Tibial nerve (tissue), 4 donors: ENCODE measurements around the gene RAB18. TPM values are rescaled to one million over a fixed set of nuclear protein-coding genes. Genes with fewer than 3 reads are reported as not detected.

ENCODE experiments used
- DNase-seq, 2 donors: peaks; one replicate each; pipeline ENCODE4 v3.0.0-alpha.2; 2019; ENCODE audit warnings: low spot score in 2 of 2
- H3K27ac ChIP-seq, 4 donors: fragments of 200-600 bp; sonication (generic) in 3 of 4; one replicate each; pipeline ENCODE4 v1.5.1; 2017 to 2019; ENCODE audit warnings: mild to moderate bottlenecking in 1 of 4
- H3K27me3 ChIP-seq, 2 donors: fragments of 200-600 bp; sonication (generic) in 1 of 2; one replicate each; pipeline versions ENCODE4 v1.5.1 to v1.6.0; 2017 to 2019
- H3K36me3 ChIP-seq, 3 donors: fragments of 200-600 bp; sonication (generic); one replicate each; pipeline ENCODE4 v1.5.1; 2018 to 2019
- H3K4me1 ChIP-seq, 4 donors: fragments of 200-600 bp; sonication (generic) in 3 of 4; one replicate each; pipeline ENCODE4 v1.5.1; 2017 to 2019
- H3K4me3 ChIP-seq, 4 donors: fragments of 200-600 bp; sonication (generic) in 3 of 4; one replicate each; pipeline ENCODE4 v1.5.1; 2017 to 2019; ENCODE audit warnings: mild to moderate bottlenecking in 1 of 4, moderate library complexity in 1 of 4
- H3K9me3 ChIP-seq, 4 donors: fragments of 200-600 bp; sonication (generic) in 3 of 4; one replicate each; pipeline ENCODE4 v1.5.1; 2017 to 2019
- EP300 ChIP-seq, 2 donors: sonication (generic); formaldehyde crosslinking; IDR thresholded peaks; one replicate each; pipeline ENCODE4 v1.6.1; 2017; ENCODE audit warnings: antibody characterized with exemption in 2 of 2, mild to moderate bottlenecking in 1 of 2
- POLR2A ChIP-seq, 2 donors: fragments of 450-650 bp; IDR thresholded peaks; one replicate each; pipeline ENCODE4 v1.6.1; 2017; ENCODE audit warnings: antibody characterized with exemption in 2 of 2, mild to moderate bottlenecking in 2 of 2, moderate library complexity in 2 of 2
- WGBS, 2 donors: methylation state at CpG; one replicate each; pipeline ENCODE4 v1.1.5; 2018; 5-methylcytosine and 5-hydroxymethylcytosine counted together
- total RNA-seq, 4 donors: library from RNA; depleted of rRNA; stranded (reverse); fragments of >200 nt; gene quantifications; one replicate each; pipeline ENCODE4 v1.1.0, GENCODE V29; 2016
- TF ChIP-seq, protein P1 (sequence below), 5 experiments: fragments of 200-600 bp in 3 of 5; fragments of 450-650 bp in 2 of 5; sonication (generic) in 3 of 5; IDR thresholded peaks; one replicate each; pipeline ENCODE4 v1.5.1; 2016 to 2019; ENCODE audit warnings: antibody characterized with exemption in 5 of 5, mild to moderate bottlenecking in 3 of 5, moderate library complexity in 2 of 5

RAB18 gene
- total RNA-seq, 4 donors from 2014 or later: 20.7 to 33.3 (median 23.2) TPM

GRCh38 chr10:27550823-27551222 lies 46.7 kb downstream of the RAB18 start:
- peaks cover 0 to 8% (median 0%) of the 10 kb centered on the region in 3 donors for H3K36me3 ChIP-seq
- TF ChIP-seq POLR2A (IDR thresholded peaks at IDR 0.05): no peak
- TF ChIP-seq, protein P1, sequence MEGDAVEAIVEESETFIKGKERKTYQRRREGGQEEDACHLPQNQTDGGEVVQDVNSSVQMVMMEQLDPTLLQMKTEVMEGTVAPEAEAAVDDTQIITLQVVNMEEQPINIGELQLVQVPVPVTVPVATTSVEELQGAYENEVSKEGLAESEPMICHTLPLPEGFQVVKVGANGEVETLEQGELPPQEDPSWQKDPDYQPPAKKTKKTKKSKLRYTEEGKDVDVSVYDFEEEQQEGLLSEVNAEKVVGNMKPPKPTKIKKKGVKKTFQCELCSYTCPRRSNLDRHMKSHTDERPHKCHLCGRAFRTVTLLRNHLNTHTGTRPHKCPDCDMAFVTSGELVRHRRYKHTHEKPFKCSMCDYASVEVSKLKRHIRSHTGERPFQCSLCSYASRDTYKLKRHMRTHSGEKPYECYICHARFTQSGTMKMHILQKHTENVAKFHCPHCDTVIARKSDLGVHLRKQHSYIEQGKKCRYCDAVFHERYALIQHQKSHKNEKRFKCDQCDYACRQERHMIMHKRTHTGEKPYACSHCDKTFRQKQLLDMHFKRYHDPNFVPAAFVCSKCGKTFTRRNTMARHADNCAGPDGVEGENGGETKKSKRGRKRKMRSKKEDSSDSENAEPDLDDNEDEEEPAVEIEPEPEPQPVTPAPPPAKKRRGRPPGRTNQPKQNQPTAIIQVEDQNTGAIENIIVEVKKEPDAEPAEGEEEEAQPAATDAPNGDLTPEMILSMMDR (IDR thresholded peaks at IDR 0.05): no peak
- no peak for TF ChIP-seq EP300 (IDR thresholded peaks at IDR 0.05)
- 77 to 82% methylated on average over 6 of the region's 6 CpGs for WGBS, 2 donors
- H3K27me3 ChIP-seq: no peaks in the 10 kb centered on the region
- H3K9me3 ChIP-seq: peaks cover 0 to 3% (median 0%) of the 10 kb centered on the region in 4 donors
- no peak overlapping the region for H3K27ac ChIP-seq
- no peak overlapping the region for H3K4me3 ChIP-seq
- no peak for DNase-seq
- no peaks in the 10 kb centered on the region for H3K4me1 ChIP-seq

DNA sequence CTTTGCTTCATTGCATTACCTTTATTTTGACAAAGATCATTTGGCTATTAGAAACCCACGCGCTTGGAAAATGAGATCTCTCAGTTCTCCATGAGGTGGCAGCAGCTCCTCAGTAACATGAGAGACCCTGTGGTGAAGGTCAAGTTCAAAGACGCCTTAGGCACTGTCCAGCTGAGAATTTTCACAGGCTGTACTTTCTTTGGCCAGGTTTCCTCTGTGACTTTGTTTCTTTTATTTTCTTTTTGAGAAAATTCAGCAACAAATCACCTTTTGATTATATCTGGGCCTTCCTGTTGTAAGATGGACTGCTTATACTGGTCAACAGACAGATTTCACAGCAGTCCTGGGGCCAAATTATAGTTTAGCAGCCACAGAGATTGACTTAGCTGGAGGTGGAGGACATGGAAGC lies 54.5 kb downstream of the RAB18 start:
- TF ChIP-seq EP300 (IDR thresholded peaks at IDR 0.05) (no peak), POLR2A (IDR thresholded peaks at IDR 0.05) (no peak)
- TF ChIP-seq, protein P1 (IDR thresholded peaks at IDR 0.05): peak; percentile 44 to 70 (median 55)
- WGBS, 2 donors: 4% methylated on average over 3 of the region's 3 CpGs

DNA sequence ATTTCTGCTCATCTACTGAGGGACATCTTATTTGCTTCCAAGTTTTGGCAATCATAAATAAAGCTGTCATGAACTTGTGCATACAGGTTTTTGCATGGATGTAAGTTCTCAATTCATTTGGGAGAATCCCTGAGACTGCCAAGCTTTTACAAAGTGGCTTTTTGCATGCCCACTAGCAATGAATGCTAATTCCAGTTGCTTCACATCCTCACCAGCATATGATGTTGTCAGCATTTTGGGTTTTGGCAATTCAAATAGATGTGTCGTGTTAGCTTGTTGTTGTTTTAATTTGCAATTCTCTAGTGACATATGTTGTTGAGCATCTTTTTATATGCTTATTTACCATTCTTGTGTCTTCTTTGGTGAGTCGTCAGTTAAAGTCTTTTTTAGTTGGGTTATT lies 57.2 kb downstream of the RAB18 start:
- TF ChIP-seq EP300 (IDR thresholded peaks at IDR 0.05): no peak
- no peak for TF ChIP-seq POLR2A (IDR thresholded peaks at IDR 0.05)
- TF ChIP-seq, protein P1 (IDR thresholded peaks at IDR 0.05): no peak
- WGBS, 2 donors: 70% methylated on average over 2 of the region's 2 CpGs
- H3K4me3 ChIP-seq: no peak overlapping the region

More for the DNA sequence above, 54.5 kb downstream of the RAB18 start:
- Histone ChIP-seq H3K4me1 (no peaks in the 10 kb centered on the region), H3K27ac (no peak overlapping the region), H3K36me3 (no peaks in the 10 kb centered on the region), H3K27me3 (no peaks in the 10 kb centered on the region), H3K4me3 (no peak overlapping the region), H3K9me3 (no peaks in the 10 kb centered on the region)
- peak in 1 of 2 donors; percentile 49 for DNase-seq

GRCh38 chr10:27564398-27564797 lies 60.3 kb downstream of the RAB18 start:
- no peaks in the 10 kb centered on the region for H3K9me3 ChIP-seq
- DNase-seq: no peak
- no peak overlapping the region for H3K4me3 ChIP-seq
- WGBS, 2 donors: 73 to 77% methylated on average over 1 of the region's 1 CpG
- H3K27me3 ChIP-seq: no peaks in the 10 kb centered on the region
- TF ChIP-seq POLR2A (IDR thresholded peaks at IDR 0.05) (no peak), EP300 (IDR thresholded peaks at IDR 0.05) (no peak)
- TF ChIP-seq, protein P1 (IDR thresholded peaks at IDR 0.05): no peak
- H3K36me3 ChIP-seq: no peaks in the 10 kb centered on the region
- H3K27ac ChIP-seq: no peak overlapping the region
- H3K4me1 ChIP-seq: no peaks in the 10 kb centered on the region

More for the DNA sequence above, 57.2 kb downstream of the RAB18 start:
- no peak for DNase-seq
- Histone ChIP-seq H3K9me3 (no peaks in the 10 kb centered on the region), H3K4me1 (no peaks in the 10 kb centered on the region), H3K27me3 (no peaks in the 10 kb centered on the region), H3K27ac (no peak overlapping the region), H3K36me3 (no peaks in the 10 kb centered on the region)

DNA sequence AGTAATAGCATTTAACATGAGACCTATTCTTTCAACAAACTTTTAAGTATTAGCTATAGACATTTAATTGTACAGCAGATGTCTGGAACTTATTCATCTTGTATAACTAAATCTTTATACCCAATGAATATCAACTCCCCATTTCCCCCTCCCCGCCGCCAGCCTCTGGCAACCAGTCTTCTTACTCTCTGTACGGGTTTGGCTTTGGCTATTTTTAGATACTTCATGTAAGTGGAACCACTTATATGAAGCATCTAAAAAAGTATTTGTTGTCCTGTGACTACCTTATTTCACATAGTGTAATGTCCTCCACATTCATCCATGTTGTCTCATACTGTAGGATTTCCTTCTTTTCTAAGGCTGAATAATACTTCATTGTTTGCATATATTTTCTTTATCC lies 60.8 kb downstream of the RAB18 start:
- H3K4me1 ChIP-seq: no peaks in the 10 kb centered on the region
- no peak overlapping the region for H3K27ac ChIP-seq
- 70 to 74% methylated on average over 3 of the region's 3 CpGs for WGBS, 2 donors
- H3K4me3 ChIP-seq: no peak overlapping the region
- no peak for DNase-seq
- no peaks in the 10 kb centered on the region for H3K27me3 ChIP-seq
- H3K9me3 ChIP-seq: no peaks in the 10 kb centered on the region
- no peak for TF ChIP-seq EP300 (IDR thresholded peaks at IDR 0.05)
- no peak for TF ChIP-seq POLR2A (IDR thresholded peaks at IDR 0.05)
- TF ChIP-seq, protein P1 (IDR thresholded peaks at IDR 0.05): no peak
- no peaks in the 10 kb centered on the region for H3K36me3 ChIP-seq
